Gastrocnemius medialis (tissue), 4 donors: ENCODE data around the gene VAPB. TPM values are rescaled to one million over a fixed set of nuclear protein-coding genes. Genes with fewer than 3 reads are reported as not detected.
"Not testable (repeated sequence)": the region's sequence is repeated elsewhere in the genome, so short reads cannot be mapped to it uniquely, and the experiment has no call there.

Source experiments
- ATAC-seq, 2 donors: fragments of 150-250 bp; one replicate each; pipeline ENCODE4 v1.9.1; 2016
- DNase-seq, 2 donors: peaks; one replicate each; pipeline ENCODE4 v3.0.0-alpha.2; 2019
- H3K27ac ChIP-seq, 4 donors: fragments of 200-600 bp; sonication (generic); 1 replicate in 1 of 4; 2 replicates in 3 of 4; pipeline ENCODE4 v1.5.1; 2016 to 2018; ENCODE audit warnings: mild to moderate bottlenecking in 2 of 4, moderate library complexity in 1 of 4
- H3K27me3 ChIP-seq, 3 donors: fragments of 200-600 bp; sonication (generic) in 2 of 3; 1 replicate in 1 of 3; 2 replicates in 2 of 3; pipeline versions ENCODE4 v1.5.1 to v1.6.0; 2016 to 2019; ENCODE audit warnings: mild to moderate bottlenecking in 1 of 3, moderate library complexity in 1 of 3
- H3K36me3 ChIP-seq, 2 donors: fragments of 200-600 bp; sonication (generic) in 1 of 2; one replicate each; pipeline ENCODE4 v1.5.1; 2017 to 2018
- H3K4me1 ChIP-seq, 2 donors: fragments of 200-600 bp; sonication (generic) in 1 of 2; one replicate each; pipeline ENCODE4 v1.5.1; 2016 to 2017; ENCODE audit warnings: mild to moderate bottlenecking in 2 of 2
- H3K4me3 ChIP-seq, 4 donors: fragments of 200-600 bp; sonication (generic) in 3 of 4; 1 replicate in 1 of 4; 2 replicates in 3 of 4; pipeline ENCODE4 v1.5.1; 2016 to 2019; ENCODE audit warnings: mild to moderate bottlenecking in 2 of 4
- H3K9me3 ChIP-seq, 3 donors: fragments of 200-600 bp; sonication (generic) in 2 of 3; 1 replicate in 1 of 3; 2 replicates in 2 of 3; pipeline ENCODE4 v1.5.1; 2016 to 2019
- CTCF ChIP-seq, 5 experiments: fragments of 450-650 bp in 3 of 5; fragments of 200-600 bp in 2 of 5; sonication (generic) in 2 of 5; IDR thresholded peaks in 4 of 5; conservative IDR thresholded peaks in 1 of 5; 1 replicate in 4 of 5; 2 replicates in 1 of 5; pipeline ENCODE4 v1.5.1; 2016 to 2019; ENCODE audit warnings: antibody characterized with exemption in 5 of 5, mild to moderate bottlenecking in 3 of 5, moderate library complexity in 3 of 5
- POLR2A ChIP-seq, 2 donors: fragments of 450-650 bp; IDR thresholded peaks; one replicate each; pipeline ENCODE4 v1.6.1; 2017; ENCODE audit warnings: antibody characterized with exemption in 2 of 2, mild to moderate bottlenecking in 2 of 2, moderate library complexity in 2 of 2
- in situ Hi-C, 4 donors: fragments of 200-750 bp; cut with MboI; loops; one replicate each; pipeline versions ENCODE4 v1.15.0 to v1.8.0; 2017; ENCODE audit warnings: low sequenced_read_pairs in 4 of 4
- intact Hi-C: fragments of 100-400 bp; cut with DNase I; formaldehyde crosslinking; loops from one replicate; pipeline ENCODE4 v1.15.1; 2023; ENCODE audit warnings: low total_unique reads
- total RNA-seq, 4 donors: library from RNA; depleted of rRNA; stranded (reverse); fragments of >200 nt; gene quantifications; one replicate each; pipeline versions ENCODE4 v1.1.0 to v1.2.3, GENCODE V29; 2016

The VAPB gene
- total RNA-seq, 4 donors from 2014 or later, result 30.4 to 37.7 (median 32.8) TPM

GRCh38 chr20:58424218-58424969 is 35.4 kb downstream of the VAPB start:
- H3K36me3 ChIP-seq, result peaks cover 0 to 7% of the 10 kb centered on the region in 2 donors
- ATAC-seq, result no peak
- DNase-seq, result no peak
- no peaks in the 10 kb centered on the region for H3K4me1 ChIP-seq
- TF ChIP-seq POLR2A (IDR thresholded peaks at IDR 0.05), result no peak
- no peak for TF ChIP-seq CTCF (IDR thresholded peaks at IDR 0.05 in 4 of 5, conservative IDR thresholded peaks at IDR 0.05 in 1 of 5)
- H3K27ac ChIP-seq, result no peak overlapping the region
- H3K27me3 ChIP-seq, result no peaks in the 10 kb centered on the region
- H3K9me3 ChIP-seq, result no peaks in the 10 kb centered on the region
- in situ Hi-C loops, result no loop called here
- intact Hi-C loops, result no loop called here
- H3K4me3 ChIP-seq, result no peak overlapping the region

- H3K36me3 ChIP-seq, DNase-seq, H3K27me3 ChIP-seq, H3K4me3 ChIP-seq, H3K27ac ChIP-seq, ATAC-seq, H3K9me3 ChIP-seq, in situ Hi-C loops, intact Hi-C loops: not testable (repeated sequence)
- peaks cover 14% of the 10 kb centered on the region in 2 donors for H3K4me1 ChIP-seq
Measured at GRCh38 chr20:58427571-58427970, 38.5 kb downstream of the VAPB start.

DNA sequence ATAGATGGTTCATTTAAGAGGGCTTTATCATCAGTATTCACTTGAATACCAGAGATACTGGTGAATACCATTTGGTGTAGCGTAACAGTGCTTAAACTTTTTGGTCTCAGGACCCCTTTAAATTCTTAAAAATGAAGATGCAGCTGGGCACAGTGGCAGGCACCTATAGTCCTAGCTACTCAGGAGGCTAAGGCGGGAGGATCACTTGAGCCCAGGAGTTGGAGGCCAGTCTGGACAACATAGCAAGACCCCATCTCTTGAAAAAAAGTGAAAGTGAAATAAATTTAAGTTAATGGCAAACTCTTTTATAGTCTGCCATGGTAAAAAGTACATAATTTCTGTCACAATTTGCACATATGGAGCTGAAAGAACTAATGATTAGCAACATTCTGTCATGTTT is 39.3 kb downstream of the VAPB start:
- intact Hi-C loops, result no loop called here
- Histone ChIP-seq H3K9me3 (no peaks in the 10 kb centered on the region), H3K4me1 (peaks cover 21 to 22% of the 10 kb centered on the region in 2 donors), H3K27ac (no peak overlapping the region), H3K4me3 (no peak overlapping the region), H3K27me3 (no peaks in the 10 kb centered on the region), H3K36me3 (no peaks in the 10 kb centered on the region)
- DNase-seq, result no peak
- ATAC-seq, result no peak
- no peak for TF ChIP-seq POLR2A (IDR thresholded peaks at IDR 0.05)
- no peak for TF ChIP-seq CTCF (IDR thresholded peaks at IDR 0.05 in 4 of 5, conservative IDR thresholded peaks at IDR 0.05 in 1 of 5)
- in situ Hi-C loops, result no loop called here

DNA sequence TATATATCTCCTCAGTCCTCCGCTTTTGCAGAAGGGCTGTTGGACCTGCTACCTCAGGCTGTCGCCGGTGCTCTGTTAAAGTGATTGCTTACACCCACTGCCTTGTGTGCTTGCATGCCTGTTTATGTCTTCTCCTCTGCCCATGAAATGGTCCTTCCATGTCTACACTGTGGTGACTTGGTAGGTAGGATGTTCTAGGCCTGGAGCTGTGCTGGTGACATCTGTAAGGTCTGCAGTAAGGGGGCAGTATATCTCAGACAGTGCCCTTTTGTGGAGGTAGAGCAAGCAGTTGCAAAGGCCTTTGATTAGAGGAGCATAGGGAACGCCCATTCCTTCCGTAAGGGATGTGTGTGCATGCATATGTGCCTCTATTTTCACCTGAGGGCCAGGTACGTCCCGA is 40.3 kb downstream of the VAPB start:
- DNase-seq (no peak), ATAC-seq (no peak)
- H3K4me1 ChIP-seq, result peaks cover 26 to 27% of the 10 kb centered on the region in 2 donors
- in situ Hi-C loops (no loop called here), intact Hi-C loops (no loop called here)
- no peaks in the 10 kb centered on the region for H3K36me3 ChIP-seq
- TF ChIP-seq CTCF (IDR thresholded peaks at IDR 0.05 in 4 of 5, conservative IDR thresholded peaks at IDR 0.05 in 1 of 5), result no peak
- TF ChIP-seq POLR2A (IDR thresholded peaks at IDR 0.05), result no peak
- H3K9me3 ChIP-seq, result no peaks in the 10 kb centered on the region
- H3K4me3 ChIP-seq, result no peak overlapping the region
- no peak overlapping the region for H3K27ac ChIP-seq
- no peaks in the 10 kb centered on the region for H3K27me3 ChIP-seq

DNA sequence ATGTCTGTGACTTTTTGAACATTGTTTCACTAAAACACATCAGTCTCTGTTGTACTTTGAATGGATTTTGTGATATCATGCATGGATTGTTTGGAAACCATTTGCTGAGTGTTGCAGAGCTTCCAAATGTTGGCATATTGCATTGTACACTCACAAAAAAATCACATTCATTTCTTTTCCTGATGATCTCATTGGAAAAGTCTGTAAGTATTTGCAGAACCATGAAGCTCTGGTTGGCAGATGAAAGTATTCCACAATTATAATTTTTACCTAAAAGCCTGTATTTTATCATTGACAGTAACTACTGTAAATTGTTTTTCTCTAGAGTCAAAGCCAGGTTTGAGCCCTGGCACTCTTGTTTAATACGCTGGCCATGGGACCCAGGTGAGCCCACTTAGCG is 42.1 kb downstream of the VAPB start:
- intact Hi-C loops (no loop called here), in situ Hi-C loops (no loop called here)
- Histone ChIP-seq H3K27me3 (no peaks in the 10 kb centered on the region), H3K36me3 (no peaks in the 10 kb centered on the region), H3K4me3 (no peak overlapping the region), H3K27ac (peak overlapping the region in 1 of 4 donors; percentile 57), H3K4me1 (peaks cover 26 to 27% of the 10 kb centered on the region in 2 donors), H3K9me3 (no peaks in the 10 kb centered on the region)
- DNase-seq (no peak), ATAC-seq (no peak)
- no peak for TF ChIP-seq CTCF (IDR thresholded peaks at IDR 0.05 in 4 of 5, conservative IDR thresholded peaks at IDR 0.05 in 1 of 5)
- no peak for TF ChIP-seq POLR2A (IDR thresholded peaks at IDR 0.05)
